ENCODE measurements around the gene NFATC2.

Gene NFATC2

GRCh38 chr20:51536116-51537069, 6.1 kb downstream of the NFATC2 start:
- no peak for DNase-seq

- no peak for DNase-seq
These were observed 6.8 kb downstream of the NFATC2 start for GRCh38 chr20:51535674-51536073.

- DNase-seq = no peak
These were observed 7.5 kb downstream of the NFATC2 start for GRCh38 chr20:51535075-51535386.

- no peak for DNase-seq
These were observed 9.0 kb downstream of the NFATC2 start for GRCh38 chr20:51533291-51534172.

GRCh38 chr20:51532577-51533191, 9.8 kb downstream of the NFATC2 start:
- DNase-seq = peak; percentile 55

- DNase-seq = no peak
These were observed 10.6 kb downstream of the NFATC2 start for GRCh38 chr20:51531712-51532456.

GRCh38 chr20:51531141-51531710, 11.3 kb downstream of the NFATC2 start:
- DNase-seq = peak; percentile 74

- DNase-seq = peak; percentile 65
These were observed 12.8 kb downstream of the NFATC2 start for GRCh38 chr20:51529758-51530157.

GRCh38 chr20:51529081-51529681, 13.3 kb downstream of the NFATC2 start:
- peak; percentile 41 for DNase-seq

GRCh38 chr20:51528263-51529027, 14.1 kb downstream of the NFATC2 start:
- DNase-seq = peak; percentile 59

GRCh38 chr20:51526754-51527153, 15.8 kb downstream of the NFATC2 start:
- no peak for DNase-seq

- DNase-seq = no peak
These were observed 16.4 kb downstream of the NFATC2 start for GRCh38 chr20:51526106-51526470.

GRCh38 chr20:51525241-51526105, 17.0 kb downstream of the NFATC2 start:
- DNase-seq = peak; percentile 68

GRCh38 chr20:51523276-51524013, 19.1 kb downstream of the NFATC2 start:
- DNase-seq = no peak

GRCh38 chr20:51522207-51522606, 20.3 kb downstream of the NFATC2 start:
- no peak for DNase-seq

GRCh38 chr20:51517839-51518238, 24.7 kb downstream of the NFATC2 start:
- DNase-seq = no peak

- DNase-seq = no peak
These were observed 25.7 kb downstream of the NFATC2 start for GRCh38 chr20:51516855-51517254.

GRCh38 chr20:51514836-51515235, 27.7 kb downstream of the NFATC2 start:
- no peak for DNase-seq

GRCh38 chr20:51514249-51514648, 28.3 kb downstream of the NFATC2 start:
- DNase-seq = no peak
